Fibroblast of the aortic adventitia (primary cell): ENCODE data around the gene ZKSCAN1. TPM values are rescaled to one million over a fixed set of nuclear protein-coding genes. Genes with fewer than 3 reads are reported as not detected.
"Not testable (repeated sequence)": the region's sequence is repeated elsewhere in the genome, so short reads cannot be mapped to it uniquely, and the experiment has no call there.

Experiments
- DNase-seq: peaks from one replicate; pipeline ENCODE4 v3.0.0-alpha.2; 2010; ENCODE audit warnings: low read depth
- H3K4me3 ChIP-seq: 2 replicates; pipeline ENCODE4 v1.5.1; 2011; ENCODE audit warnings: low read depth, mild to moderate bottlenecking, control low read depth, low read length, moderate library complexity
- total RNA-seq: library from RNA; depleted of rRNA; stranded (reverse); fragments of >200 nt; gene quantifications from 2 replicates; pipeline ENCODE4 v1.2.3, GENCODE V29; 2012; ENCODE audit warnings: low replicate concordance
- TF ChIP-seq, protein P1 (sequence below): IDR thresholded peaks from 2 replicates; pipeline ENCODE4 v1.5.1; 2011; ENCODE audit warnings: mild to moderate bottlenecking, low read length, control low read depth, inconsistent platforms; ENCODE audit not compliant: insufficient read depth

The ZKSCAN1 gene
- total RNA-seq, 1 donor, result 41.9 TPM

DNA sequence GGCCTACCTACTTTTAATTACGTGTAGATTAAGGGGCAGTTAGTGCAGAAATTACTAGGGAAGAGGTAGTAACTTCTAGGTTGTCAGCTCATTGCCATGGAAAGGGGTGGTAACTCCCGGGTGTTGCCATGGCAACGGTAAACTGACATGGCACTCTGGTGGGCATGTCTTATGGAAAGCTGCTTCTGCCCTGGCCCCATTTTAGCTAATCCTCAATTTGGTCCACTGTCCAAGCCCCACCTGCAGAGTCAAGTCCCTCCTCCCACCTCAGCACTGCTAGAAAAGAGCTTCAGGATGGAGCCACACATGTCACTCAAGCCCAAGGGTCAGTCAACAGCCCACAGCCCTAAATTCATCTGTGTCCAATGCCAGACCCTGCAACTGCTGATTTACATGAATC, 7.5 kb upstream of the ZKSCAN1 start:
- H3K4me3 ChIP-seq, result no peak overlapping the region
- DNase-seq, result no peak
- TF ChIP-seq, protein P1, sequence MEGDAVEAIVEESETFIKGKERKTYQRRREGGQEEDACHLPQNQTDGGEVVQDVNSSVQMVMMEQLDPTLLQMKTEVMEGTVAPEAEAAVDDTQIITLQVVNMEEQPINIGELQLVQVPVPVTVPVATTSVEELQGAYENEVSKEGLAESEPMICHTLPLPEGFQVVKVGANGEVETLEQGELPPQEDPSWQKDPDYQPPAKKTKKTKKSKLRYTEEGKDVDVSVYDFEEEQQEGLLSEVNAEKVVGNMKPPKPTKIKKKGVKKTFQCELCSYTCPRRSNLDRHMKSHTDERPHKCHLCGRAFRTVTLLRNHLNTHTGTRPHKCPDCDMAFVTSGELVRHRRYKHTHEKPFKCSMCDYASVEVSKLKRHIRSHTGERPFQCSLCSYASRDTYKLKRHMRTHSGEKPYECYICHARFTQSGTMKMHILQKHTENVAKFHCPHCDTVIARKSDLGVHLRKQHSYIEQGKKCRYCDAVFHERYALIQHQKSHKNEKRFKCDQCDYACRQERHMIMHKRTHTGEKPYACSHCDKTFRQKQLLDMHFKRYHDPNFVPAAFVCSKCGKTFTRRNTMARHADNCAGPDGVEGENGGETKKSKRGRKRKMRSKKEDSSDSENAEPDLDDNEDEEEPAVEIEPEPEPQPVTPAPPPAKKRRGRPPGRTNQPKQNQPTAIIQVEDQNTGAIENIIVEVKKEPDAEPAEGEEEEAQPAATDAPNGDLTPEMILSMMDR, result no peak

DNA sequence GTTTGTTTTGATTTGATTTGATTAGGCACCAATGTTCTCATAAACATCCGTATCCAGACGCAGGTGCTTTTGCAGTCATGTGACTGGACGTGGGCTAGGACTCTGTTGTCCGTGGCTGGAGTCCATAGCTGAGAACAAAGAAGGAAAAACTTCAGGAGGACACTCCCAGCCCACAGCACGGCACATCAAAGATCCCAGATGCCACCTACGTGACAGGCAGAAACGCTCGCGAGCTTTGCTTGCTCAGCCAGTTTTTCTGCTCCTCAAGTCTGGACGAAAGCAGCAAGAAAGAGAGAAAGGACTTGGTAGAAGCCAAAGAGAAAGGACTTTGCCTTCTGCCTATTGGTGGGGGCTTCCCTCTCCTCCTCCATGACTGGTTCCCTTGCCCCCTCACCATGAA, 6.9 kb upstream of the ZKSCAN1 start:
- no peak overlapping the region for H3K4me3 ChIP-seq
- no peak for DNase-seq
- TF ChIP-seq, protein P1, result no peak

DNA sequence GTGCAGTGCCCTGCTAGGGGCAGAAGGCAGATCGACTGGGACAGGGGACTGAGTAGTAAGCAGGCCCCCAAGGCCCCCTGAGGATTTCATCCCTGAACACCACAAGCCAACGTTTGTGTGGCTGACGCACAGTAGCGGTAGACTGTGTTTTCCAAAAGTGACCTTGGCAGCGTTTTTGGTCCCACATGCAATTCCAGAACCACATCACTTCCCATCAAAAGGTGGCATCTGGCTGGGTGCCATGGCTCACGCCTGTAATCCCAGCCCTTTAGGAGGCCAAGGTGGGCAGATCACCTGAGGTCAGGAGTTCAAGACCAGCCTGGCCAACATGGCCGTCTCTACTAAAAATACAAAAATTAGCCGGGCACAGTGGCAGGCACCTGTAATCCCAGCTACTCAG, 5.4 kb upstream of the ZKSCAN1 start:
- DNase-seq, H3K4me3 ChIP-seq: not testable (repeated sequence)

DNA sequence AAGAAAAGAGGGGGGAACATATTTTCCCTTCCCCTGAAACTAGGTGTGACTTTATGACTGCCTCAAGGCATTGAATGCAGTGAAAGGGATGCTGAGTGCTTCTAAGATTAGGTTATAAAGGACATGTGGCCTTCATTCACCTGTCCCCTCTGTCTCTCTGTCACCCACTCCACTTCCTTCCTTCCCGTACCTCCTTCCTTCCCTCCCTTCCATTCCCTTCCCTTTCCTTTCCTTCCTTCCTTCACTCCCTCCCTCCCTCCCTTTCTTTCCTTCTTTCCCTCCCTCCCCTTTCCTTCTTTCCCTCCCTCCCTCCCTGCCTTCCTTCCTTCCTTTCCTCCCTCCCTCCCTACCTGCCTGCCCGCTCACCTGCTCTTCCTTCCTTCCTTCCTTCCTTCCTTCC, 4.5 kb upstream of the ZKSCAN1 start:
- no peak overlapping the region for H3K4me3 ChIP-seq
- TF ChIP-seq, protein P1, result no peak
- DNase-seq, result no peak

DNA sequence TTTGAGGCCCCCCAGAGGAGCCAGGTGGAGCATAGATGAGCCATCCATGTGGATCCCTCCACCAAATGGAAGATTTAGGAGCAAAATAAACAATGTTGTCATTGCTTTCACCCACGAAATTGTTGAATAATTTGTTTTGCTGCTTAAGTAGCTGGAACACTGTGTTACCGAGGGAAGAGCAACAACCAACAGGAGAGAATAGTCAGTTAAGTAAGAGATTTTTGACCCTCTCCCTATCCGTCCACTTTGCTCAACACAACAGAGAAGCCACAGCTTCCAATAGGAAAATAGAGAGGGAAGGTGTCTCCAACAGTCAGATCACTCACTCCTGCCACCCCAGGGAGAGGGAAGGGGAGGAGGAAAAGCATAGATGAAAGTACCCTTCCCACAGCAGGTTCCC, 3.9 kb upstream of the ZKSCAN1 start:
- TF ChIP-seq, protein P1, result no peak
- no peak for DNase-seq
- no peak overlapping the region for H3K4me3 ChIP-seq

DNA sequence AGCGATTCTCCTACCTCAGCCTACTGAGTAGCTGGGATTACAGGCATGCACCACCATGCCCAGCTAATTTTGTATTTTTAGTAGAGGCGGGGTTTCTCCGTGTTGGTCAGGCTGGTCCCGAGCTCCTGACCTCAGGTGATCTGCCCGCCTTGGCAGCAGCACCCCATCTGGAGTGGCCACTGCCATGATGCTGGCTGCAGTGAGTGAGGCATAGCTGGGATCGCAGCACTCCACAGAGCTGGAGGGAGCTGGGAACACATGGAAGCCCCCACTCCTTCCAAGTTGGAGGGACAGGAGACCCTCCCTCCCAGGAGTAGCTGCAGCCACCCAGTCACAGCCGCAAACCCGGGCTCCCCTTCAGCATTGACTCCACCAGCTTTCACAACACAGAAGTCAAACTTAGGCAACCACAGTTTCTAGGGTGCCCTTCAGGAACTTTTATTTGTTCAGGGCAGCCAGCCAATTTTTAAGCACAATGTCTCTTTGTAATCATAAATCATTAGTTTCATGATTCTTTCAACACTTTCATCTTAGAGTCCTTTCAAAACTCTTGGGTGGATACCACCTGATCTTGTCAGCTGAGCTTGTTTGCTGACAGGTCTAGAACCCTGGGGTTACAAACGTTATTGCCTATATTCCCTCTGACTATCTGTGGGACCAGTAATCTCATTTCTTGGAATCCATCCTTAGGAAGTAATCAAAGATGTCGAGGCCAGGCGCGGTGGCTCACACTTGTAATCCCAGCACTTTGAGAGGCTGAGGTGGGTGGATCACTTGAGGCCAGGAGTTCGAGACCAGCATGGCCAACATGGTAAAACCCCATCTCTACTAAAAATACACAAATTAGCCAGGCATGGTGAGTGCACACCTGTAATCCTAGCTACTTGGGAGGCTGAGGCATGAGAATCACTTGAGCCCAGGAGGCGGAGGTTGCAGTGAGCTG, 2.7 kb upstream of the ZKSCAN1 start:
- not testable (repeated sequence) for H3K4me3 ChIP-seq, DNase-seq

DNA sequence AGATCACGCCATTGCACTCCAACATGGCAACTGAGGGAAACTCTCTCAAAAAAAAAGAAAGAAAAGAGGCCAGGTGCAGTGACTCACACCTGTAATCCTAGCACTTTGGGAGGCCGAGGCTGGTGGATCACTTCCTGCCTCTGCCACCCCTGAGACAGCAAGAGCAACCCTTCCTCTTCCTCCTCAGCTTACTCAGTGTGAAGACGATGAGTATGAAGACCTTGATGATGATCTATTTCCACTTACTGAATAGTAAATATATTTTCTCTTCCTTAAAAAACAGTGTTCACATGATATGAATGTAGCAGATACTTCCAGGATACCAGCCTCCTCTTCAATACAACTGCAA, 2.1 kb upstream of the ZKSCAN1 start:
- DNase-seq, result no peak
- TF ChIP-seq, protein P1, result no peak
- H3K4me3 ChIP-seq, result no peak overlapping the region
